ENCODE data around the gene MAP3K13.

Gene MAP3K13

DNA sequence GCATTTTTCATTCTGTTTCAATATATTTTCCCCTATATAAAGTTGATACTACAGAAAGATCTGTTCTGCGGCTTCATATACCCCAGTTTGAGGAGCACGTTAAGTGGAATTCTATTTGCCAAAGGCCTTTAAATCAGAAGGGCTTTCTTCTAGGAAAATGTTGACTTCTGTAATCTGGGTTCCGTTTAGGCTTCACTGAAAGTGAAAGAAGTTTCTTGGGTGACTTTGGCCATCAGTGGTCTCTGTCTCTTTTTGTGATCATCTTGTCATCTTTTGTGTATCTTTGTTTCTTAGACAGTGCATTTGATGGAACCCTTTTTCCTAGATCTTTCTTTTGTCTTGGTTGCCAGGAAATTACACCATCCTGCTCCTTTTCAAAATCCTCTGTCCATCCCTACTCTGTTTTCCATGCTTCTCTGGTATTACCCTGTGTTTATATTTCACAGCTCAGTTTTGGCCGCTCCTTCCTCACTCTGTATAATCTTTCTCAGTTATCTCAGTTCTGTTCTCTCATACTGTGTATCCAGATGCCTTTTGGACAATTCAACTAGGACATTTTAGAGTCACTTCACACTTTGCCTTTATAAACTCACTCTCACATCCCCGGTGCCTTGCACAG is 40.7 kb upstream of the MAP3K13 start:
- Histone ChIP-seq H3K36me3 (ENCODE audit: insufficient read depth) (no peaks in the 10 kb centered on the region), H3K79me2 (ENCODE audit: insufficient read depth, low read depth) (no peaks in the 10 kb centered on the region), H3K4me2 (peak overlapping the region; percentile 64), H3K27me3 (ENCODE audit: insufficient read depth, low read depth) (no peaks in the 10 kb centered on the region), H3K9ac (no peak overlapping the region), H2AFZ (ENCODE audit: low read depth) (peak overlapping the region; percentile 38; the same call in 1 of the 2 replicates), H4K20me1 (ENCODE audit: insufficient read depth) (no peaks in the 10 kb centered on the region), H3K27ac (no peak overlapping the region; the same call in 1 of the 2 replicates), H3K4me1 (ENCODE audit: low read depth, poor library complexity, severe bottlenecking) (peaks cover 35% of the 10 kb centered on the region), H3K4me3 (IDR thresholded peaks at IDR 0.05; ENCODE audit: insufficient read depth, low read depth, low read length) (no peak overlapping the region)
- TF ChIP-seq, protein P1, sequence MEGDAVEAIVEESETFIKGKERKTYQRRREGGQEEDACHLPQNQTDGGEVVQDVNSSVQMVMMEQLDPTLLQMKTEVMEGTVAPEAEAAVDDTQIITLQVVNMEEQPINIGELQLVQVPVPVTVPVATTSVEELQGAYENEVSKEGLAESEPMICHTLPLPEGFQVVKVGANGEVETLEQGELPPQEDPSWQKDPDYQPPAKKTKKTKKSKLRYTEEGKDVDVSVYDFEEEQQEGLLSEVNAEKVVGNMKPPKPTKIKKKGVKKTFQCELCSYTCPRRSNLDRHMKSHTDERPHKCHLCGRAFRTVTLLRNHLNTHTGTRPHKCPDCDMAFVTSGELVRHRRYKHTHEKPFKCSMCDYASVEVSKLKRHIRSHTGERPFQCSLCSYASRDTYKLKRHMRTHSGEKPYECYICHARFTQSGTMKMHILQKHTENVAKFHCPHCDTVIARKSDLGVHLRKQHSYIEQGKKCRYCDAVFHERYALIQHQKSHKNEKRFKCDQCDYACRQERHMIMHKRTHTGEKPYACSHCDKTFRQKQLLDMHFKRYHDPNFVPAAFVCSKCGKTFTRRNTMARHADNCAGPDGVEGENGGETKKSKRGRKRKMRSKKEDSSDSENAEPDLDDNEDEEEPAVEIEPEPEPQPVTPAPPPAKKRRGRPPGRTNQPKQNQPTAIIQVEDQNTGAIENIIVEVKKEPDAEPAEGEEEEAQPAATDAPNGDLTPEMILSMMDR (conservative IDR thresholded peaks at IDR 0.05; ENCODE audit: low read depth, low read length): no peak

DNA sequence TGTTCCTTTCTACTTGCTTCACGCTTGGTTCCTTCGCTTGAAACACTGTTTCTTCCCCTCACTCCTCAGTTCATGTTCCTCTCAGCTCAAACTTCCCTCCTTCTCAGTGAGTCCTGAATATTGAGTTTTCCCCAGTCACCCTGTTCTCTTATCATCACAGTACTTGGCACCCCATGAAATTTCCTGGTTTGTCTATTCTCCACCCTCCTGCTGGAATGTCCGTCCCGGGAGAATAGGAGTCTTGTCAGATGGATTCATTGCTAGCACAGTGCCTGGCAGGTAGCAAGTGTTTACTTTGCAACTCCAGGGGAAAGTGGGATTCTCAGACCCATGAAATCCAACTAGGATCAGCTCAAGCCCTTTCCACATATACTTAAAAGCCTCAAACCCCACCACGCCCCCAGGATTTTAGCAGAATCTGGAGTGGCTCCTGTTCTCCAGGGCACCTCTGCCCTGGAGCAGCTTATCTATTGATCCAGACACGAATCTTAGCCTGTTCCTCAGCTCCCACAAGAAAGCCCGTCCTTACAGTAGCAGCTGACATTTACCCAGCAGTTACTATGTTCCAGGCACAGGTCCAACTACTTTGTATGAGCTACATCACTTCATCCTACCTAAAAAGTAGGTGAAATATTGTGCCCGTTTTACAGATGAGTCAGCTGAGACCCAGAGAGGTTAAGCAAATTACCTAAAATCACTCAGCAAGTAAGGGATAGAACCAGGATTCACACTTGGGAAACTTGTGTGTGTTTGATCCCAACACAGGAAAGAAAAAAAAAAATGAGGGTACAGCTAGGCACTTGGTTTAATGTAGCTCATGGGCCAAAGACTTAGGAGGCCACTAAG is 36.8 kb upstream of the MAP3K13 start:
- Histone ChIP-seq H3K9ac (no peak overlapping the region), H3K79me2 (ENCODE audit: insufficient read depth, low read depth) (no peaks in the 10 kb centered on the region), H2AFZ (ENCODE audit: low read depth) (no peak overlapping the region), H3K36me3 (ENCODE audit: insufficient read depth) (no peaks in the 10 kb centered on the region), H4K20me1 (ENCODE audit: insufficient read depth) (no peaks in the 10 kb centered on the region), H3K27me3 (ENCODE audit: insufficient read depth, low read depth) (no peaks in the 10 kb centered on the region), H3K4me3 (IDR thresholded peaks at IDR 0.05; ENCODE audit: insufficient read depth, low read depth, low read length) (no peak overlapping the region), H3K4me2 (no peak overlapping the region), H3K27ac (no peak overlapping the region), H3K4me1 (ENCODE audit: low read depth, poor library complexity, severe bottlenecking) (peaks cover 13% of the 10 kb centered on the region)
- TF ChIP-seq, protein P1 (conservative IDR thresholded peaks at IDR 0.05; ENCODE audit: low read depth, low read length): no peak

DNA sequence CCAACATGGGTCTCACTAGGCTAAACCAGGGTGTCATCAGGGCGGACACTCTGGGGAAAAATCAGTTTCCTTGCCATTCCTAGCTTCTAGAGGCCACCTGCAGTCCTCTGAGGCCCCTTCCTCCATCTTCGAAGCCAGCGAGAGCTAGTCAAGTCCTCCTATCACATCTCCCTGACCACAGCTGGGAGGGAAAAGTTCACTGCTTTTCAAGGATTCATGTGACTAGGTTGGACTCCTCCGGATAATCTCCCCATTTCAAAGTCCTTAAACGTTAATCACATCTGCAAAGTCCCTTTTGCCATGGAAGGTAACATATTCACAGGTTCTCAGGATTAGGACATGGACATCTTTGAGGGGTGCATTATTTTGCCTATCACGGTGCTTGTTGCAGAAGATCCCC is 35.9 kb upstream of the MAP3K13 start:
- H3K4me1 ChIP-seq (ENCODE audit: low read depth, poor library complexity, severe bottlenecking): peaks cover 17% of the 10 kb centered on the region
- H3K79me2 ChIP-seq (ENCODE audit: insufficient read depth, low read depth): no peaks in the 10 kb centered on the region
- no peaks in the 10 kb centered on the region for H3K27me3 ChIP-seq (ENCODE audit: insufficient read depth, low read depth)
- no peak overlapping the region for H3K9ac ChIP-seq
- TF ChIP-seq, protein P1 (conservative IDR thresholded peaks at IDR 0.05; ENCODE audit: low read depth, low read length): no peak
- H3K27ac ChIP-seq: no peak overlapping the region
- H3K4me2 ChIP-seq: no peak overlapping the region
- H3K4me3 ChIP-seq (IDR thresholded peaks at IDR 0.05; ENCODE audit: insufficient read depth, low read depth, low read length): no peak overlapping the region
- no peak overlapping the region for H2AFZ ChIP-seq (ENCODE audit: low read depth)
- no peaks in the 10 kb centered on the region for H3K36me3 ChIP-seq (ENCODE audit: insufficient read depth)
- H4K20me1 ChIP-seq (ENCODE audit: insufficient read depth): no peaks in the 10 kb centered on the region

DNA sequence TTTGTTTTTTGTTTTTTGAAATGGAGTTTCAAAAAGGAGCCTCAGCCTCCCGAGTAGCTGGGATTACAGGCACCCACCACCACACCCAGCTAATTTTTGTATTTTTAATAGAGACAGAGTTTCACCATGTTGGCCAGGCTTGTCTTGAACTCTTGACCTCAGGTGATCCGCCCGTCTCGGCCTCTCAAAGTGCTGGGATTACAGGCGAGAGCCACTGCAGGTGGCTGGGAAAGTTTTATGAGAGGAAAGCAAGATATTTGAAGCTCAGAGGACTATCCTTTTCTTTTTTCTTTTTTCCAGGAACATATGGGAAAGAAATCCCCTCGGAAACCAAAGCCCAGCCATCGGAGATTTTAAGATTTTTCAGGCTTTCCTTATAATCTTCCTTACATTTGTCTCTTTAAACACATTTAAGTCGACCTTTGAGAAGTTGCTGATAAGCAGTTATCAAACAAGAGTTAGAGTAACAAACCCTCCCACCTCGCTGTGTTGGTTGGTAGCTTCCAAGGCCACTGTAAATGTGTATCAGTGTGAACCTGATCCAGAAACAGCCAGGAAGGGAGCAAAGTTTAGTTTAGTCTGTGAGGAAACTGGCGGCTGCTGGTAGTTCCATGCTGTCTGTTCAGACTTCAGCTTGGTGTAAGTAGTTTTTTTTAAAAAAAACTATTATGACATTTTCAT is 34.5 kb upstream of the MAP3K13 start:
- Histone ChIP-seq H3K36me3 (ENCODE audit: insufficient read depth) (no peaks in the 10 kb centered on the region), H2AFZ (ENCODE audit: low read depth) (no peak overlapping the region), H3K4me2 (no peak overlapping the region), H3K27me3 (ENCODE audit: insufficient read depth, low read depth) (no peaks in the 10 kb centered on the region), H3K4me1 (ENCODE audit: low read depth, poor library complexity, severe bottlenecking) (peaks cover 21% of the 10 kb centered on the region), H3K27ac (no peak overlapping the region), H3K4me3 (IDR thresholded peaks at IDR 0.05; ENCODE audit: insufficient read depth, low read depth, low read length) (no peak overlapping the region), H3K79me2 (ENCODE audit: insufficient read depth, low read depth) (no peaks in the 10 kb centered on the region), H3K9ac (no peak overlapping the region), H4K20me1 (ENCODE audit: insufficient read depth) (no peaks in the 10 kb centered on the region)
- TF ChIP-seq, protein P1 (conservative IDR thresholded peaks at IDR 0.05; ENCODE audit: low read depth, low read length): no peak
